GM12875 (cell line): ENCODE measurements around the gene GULP1.

ENCODE experiments used
- H3K4me3 ChIP-seq: one replicate; pipeline ENCODE4 v1.5.1; 2011; ENCODE audit warnings: low read depth, low read length, control low read depth
- CTCF ChIP-seq: IDR thresholded peaks from 2 replicates; pipeline ENCODE4 v1.5.1; 2011; ENCODE audit warnings: low read depth, mild to moderate bottlenecking, control low read depth, inconsistent platforms, low read length, moderate library complexity, borderline replicate concordance; ENCODE audit not compliant: insufficient read depth

GULP1 gene

GRCh38 chr2:188345831-188346458 lies 54.3 kb downstream of the GULP1 start:
- TF ChIP-seq CTCF, result no peak
- no peak overlapping the region for H3K4me3 ChIP-seq

GRCh38 chr2:188349019-188349418 lies 57.3 kb downstream of the GULP1 start:
- H3K4me3 ChIP-seq, result no peak overlapping the region
- no peak for TF ChIP-seq CTCF

DNA sequence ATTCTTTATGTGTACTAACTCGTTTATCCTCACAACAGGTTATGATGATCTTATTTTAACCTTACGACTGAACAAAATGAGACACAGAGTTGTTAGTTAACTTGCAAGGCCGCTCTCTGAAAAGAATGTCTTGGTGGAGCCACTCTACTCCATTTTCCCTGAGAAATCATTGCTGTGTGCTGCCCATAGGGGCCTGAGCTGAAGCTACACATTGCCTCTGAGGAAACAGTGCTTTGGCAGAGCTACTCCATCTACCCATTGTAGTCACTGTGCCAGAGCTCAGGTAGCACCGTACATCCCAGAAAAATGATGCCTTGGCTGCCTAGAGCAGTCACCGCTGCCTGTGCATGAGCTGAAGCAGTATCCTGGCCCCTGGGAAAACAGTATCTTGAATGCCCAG lies 61.6 kb downstream of the GULP1 start:
- no peak for TF ChIP-seq CTCF
- H3K4me3 ChIP-seq, result no peak overlapping the region

- no peak overlapping the region for H3K4me3 ChIP-seq
- no peak for TF ChIP-seq CTCF
These were observed 69.0 kb downstream of the GULP1 start for GRCh38 chr2:188360485-188361263.

DNA sequence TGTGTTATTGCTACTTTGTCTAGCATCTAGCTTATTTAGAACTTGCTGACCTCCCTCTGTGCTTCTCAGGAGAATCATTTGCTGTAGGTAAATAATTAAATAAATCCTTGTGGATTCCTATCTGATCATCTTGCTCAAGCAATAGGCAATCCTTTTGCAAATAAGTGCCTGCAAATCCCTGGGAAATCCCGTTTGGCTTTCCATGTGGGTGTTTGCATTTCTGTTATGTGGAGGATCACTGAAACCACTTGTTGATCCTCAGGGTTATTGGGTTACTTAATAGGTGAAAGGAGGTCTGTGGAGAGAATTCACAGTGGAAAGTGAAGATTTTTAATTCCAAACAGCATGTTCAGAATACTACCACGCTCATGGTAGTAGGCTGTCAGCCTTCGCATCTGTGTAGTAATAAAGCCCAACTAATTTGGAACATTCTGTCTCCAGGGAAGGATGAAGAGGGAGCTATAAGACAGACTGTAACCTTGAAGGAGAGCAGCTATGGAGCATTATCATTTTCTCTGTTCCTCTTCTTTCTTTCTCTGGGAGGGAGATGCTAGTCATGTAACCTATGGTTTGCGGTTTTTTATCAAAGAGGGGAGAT lies 72.5 kb downstream of the GULP1 start:
- no peak for TF ChIP-seq CTCF
- no peak overlapping the region for H3K4me3 ChIP-seq

GRCh38 chr2:188365058-188365641 lies 73.5 kb downstream of the GULP1 start:
- no peak for TF ChIP-seq CTCF
- H3K4me3 ChIP-seq, result no peak overlapping the region

DNA sequence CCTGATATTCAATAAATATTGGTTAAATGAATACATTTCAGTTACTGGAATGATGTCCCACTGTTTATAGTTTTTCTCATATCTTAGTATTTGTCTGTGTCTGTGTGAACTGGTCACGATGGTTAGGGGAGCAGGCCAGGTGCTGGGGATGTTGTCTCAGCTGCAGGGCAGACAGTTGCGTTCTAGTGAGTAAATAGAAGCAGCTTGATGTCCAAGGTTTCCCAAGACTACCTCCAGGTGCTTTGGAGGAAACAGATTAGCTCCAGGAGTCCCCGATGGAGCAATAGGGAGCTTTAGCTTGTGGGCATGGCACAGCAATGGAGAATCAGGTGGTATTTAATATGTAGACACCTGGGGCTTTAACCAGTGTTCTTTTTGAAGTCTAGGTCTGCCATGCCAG lies 75.5 kb downstream of the GULP1 start:
- no peak overlapping the region for H3K4me3 ChIP-seq
- TF ChIP-seq CTCF, result no peak
